COLO829 (cell line): ENCODE measurements around the gene EFCC1.
"Not testable (repeated sequence)": the region's sequence is repeated elsewhere in the genome, so short reads cannot be mapped to it uniquely, and the experiment has no call there.

Source experiments
- DNase-seq: peaks from one replicate; pipeline ENCODE4 v3.0.0; 2012; ENCODE audit warnings: low spot score

Gene EFCC1

GRCh38 chr3:129081503-129081902, 80.4 kb downstream of the EFCC1 start:
- no peak for DNase-seq

DNA sequence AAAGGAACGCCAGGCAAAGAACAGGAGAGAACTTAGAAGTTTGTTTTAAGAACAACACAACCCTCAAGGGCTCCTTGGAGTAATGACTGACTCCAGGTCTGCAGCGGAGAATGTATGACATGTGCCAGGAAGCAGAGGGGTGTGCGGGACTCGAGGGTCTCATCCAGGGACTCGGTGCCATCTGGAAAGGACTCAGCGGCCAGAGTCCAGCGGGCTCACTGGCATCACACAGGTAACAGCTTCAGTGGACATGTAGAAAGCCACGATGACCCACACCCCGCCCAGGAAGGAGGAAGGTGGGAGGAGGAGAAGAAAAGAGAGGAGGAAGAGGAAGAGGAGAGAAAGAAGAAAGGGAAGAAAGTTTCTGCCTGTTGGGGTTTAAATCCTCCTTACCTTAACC, 80.9 kb downstream of the EFCC1 start:
- DNase-seq = no peak

DNA sequence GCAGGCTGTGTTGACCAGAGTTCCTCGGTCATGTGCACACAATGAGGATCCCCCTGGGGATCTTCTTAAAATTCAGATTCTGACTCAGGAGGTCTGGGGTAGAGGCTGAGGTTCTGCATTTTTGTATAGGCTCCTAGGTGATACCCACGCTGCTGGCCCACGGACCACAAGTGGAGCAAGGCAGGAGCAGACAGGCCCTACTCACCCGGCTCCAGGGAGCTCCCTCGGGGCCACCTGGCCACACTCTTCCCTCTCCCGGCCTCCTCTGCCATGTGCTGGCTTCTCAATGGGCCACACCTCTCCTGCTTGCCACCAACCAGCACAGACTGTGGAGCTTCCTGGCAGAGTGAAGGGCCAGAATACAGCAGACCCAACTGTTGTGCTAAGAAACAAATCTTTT, 83.4 kb downstream of the EFCC1 start:
- DNase-seq = no peak

DNA sequence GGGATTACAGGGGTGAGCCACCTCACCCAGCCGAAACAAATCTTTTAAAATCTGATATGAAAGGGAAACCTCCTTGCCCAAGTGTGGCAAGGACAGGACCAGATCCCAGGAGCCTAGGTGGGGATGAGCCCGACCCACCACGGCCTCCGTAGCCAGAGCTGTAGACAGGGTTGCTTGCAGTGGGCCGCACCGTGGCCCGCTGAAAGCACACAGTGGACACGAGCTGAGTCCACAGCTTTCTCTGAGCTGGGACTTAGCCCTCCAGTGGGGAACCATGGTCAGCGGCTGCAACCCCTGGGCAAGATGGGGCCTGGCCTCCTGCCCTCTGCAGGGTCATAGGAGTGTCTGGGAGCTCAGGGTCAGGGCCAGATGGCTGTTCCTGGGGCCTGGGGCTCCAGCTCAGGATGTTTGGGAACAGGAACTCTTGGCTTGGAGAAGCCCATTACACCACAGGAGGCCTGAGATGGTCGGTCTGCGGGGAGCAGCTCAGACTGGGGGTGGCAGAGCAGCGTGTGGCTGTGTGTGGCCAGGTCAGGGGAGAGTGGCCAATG, 84.1 kb downstream of the EFCC1 start:
- no peak for DNase-seq

- no peak for DNase-seq
These were observed 84.7 kb downstream of the EFCC1 start for GRCh38 chr3:129085818-129086217.

- DNase-seq = no peak
These were observed 86.1 kb downstream of the EFCC1 start for GRCh38 chr3:129087138-129087702.

- DNase-seq = not testable (repeated sequence)
These were observed 86.8 kb downstream of the EFCC1 start for GRCh38 chr3:129087904-129088303.

- not testable (repeated sequence) for DNase-seq
These were observed 87.2 kb downstream of the EFCC1 start for GRCh38 chr3:129088312-129088711.
